HEK293T (cell line): ENCODE results near the gene APOC3.

Experiments
- BHLHE40 ChIP-seq: fragments of 450-650 bp; IDR thresholded peaks from 2 replicates; pipeline ENCODE4 v1.6.1; 2016; ENCODE audit warnings: mild to moderate bottlenecking, moderate library complexity, borderline replicate concordance
- ELF4 ChIP-seq: fragments of 450-650 bp; IDR thresholded peaks from 2 replicates; pipeline ENCODE4 v1.6.1; 2017; ENCODE audit warnings: antibody characterized with exemption
- FOXA1 ChIP-seq: fragments of 450-650 bp; IDR thresholded peaks from 2 replicates; pipeline ENCODE4 v1.6.1; 2016; ENCODE audit warnings: mild to moderate bottlenecking
- HDGF ChIP-seq: fragments of 450-650 bp; IDR thresholded peaks from 2 replicates; pipeline ENCODE4 v1.6.1; 2017; ENCODE audit warnings: antibody characterized with exemption, borderline replicate concordance
- NFRKB ChIP-seq: fragments of 450-650 bp; IDR thresholded peaks from 2 replicates; pipeline ENCODE4 v1.6.1; 2016; ENCODE audit warnings: mild to moderate bottlenecking, moderate library complexity
- SP1 ChIP-seq: fragments of 450-650 bp; IDR thresholded peaks from 2 replicates; pipeline ENCODE4 v1.6.1; 2017

DNA sequence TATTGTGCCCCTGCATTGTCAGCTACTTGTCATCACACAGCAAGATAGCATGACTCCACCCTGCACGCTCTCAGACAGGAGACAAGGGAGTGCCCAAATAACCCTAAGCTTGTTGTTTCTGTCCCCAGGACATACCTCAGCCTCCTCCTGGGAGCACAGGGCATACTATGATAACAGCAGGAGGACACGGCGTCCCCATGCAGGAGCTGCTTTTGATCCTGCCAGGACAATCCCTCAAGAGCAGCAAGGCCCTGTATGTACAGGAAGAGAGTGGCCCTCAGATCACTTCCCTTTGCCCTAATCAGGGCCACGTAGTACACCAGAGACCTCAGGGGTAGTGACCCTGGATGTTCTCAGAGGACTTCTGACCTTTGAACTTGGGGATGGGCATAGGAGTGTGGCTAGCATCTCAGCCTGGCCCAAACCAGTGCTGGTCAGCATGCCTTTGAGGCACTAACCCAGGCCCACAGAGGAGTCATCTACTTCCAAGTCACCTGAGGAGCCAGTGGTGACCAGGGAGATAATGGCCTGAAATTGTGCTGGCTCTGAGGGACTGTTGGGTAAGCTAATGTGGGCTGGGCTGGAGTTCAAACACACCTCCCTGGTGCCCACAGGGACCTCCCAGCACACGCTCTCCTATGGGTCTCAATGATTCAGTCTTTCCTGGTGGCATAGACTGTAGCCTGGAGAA is 15.8 kb upstream of the APOC3 start:
- TF ChIP-seq BHLHE40 (no peak), SP1 (no peak), ELF4 (no peak), NFRKB (no peak), HDGF (no peak), FOXA1 (no peak)
